GM19372 (cell line): ENCODE measurements around the gene GAL3ST2.
"Not testable (repeated sequence)": the region's sequence is repeated elsewhere in the genome, so short reads cannot be mapped to it uniquely, and the experiment has no call there.

Experiments used
- ATAC-seq: cut with Tn5 transposase; IDR thresholded peaks from one replicate; pipeline ENCODE4 v1.9.1; 2021; ENCODE audit warnings: mild to moderate bottlenecking, low read depth, moderate library complexity; ENCODE audit not compliant: unreplicated experiment

GAL3ST2 gene

DNA sequence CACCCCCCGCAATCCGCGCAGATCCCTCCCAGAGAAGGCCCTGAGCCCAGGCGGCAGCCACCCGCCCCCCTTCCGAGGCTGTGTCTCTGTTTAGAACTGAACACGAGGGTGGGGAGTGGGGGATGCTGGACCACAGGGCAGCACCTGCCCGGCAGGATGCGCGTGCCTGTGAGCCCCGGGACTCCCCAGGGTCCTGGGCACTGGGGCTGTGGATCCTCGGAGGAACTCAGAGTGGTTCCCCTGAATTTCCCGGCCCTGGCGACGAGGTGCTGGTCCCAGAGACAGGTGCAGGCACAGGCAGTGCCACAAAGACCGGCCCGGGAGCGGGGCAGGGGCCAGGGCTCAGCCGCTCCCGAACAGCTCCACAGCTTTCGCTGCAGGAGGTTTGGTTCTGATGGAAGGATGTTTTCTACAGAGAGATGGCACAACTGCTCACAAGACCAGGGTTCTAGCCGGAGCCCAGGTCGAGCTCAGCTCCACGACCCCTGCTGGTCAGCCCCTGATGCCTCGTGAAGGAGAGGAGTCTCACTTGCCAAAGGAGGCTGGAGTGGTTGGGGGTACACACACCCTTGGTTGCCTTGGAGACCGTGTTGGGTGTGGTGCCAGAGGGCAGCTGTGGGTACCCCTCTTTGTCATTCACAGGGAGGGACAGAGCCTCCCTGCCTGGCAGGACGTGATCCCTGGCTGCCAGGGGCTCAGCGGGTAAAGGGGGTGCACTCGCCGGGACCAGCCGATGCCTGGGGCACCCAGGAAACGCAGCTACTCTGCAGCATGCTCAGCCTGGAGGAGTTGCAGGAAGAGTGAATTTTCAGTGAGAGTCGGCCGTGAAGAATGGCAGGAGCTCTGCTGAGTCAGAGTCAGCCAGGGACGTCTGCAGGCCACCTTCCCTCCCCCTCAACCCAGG, 28.0 kb downstream of the GAL3ST2 start:
- ATAC-seq: no peak

DNA sequence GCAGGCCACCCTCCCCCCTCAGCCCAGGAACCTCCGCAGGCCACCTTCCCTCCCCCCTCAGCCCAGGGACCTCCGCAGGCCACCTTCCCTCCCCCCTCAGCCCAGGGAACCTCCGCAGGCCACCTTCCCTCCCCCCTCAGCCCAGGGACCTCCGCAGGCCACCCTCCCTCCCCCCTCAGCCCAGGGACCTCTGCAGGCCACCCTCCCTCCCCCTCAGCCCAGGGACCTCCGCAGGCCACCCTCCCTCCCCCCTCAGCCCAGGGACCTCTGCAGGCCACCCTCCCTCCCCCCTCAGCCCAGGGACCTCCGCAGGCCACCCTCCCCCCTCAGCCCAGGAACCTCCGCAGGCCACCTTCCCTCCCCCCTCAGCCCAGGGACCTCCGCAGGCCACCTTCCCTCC, 29.6 kb downstream of the GAL3ST2 start:
- ATAC-seq: not testable (repeated sequence)

DNA sequence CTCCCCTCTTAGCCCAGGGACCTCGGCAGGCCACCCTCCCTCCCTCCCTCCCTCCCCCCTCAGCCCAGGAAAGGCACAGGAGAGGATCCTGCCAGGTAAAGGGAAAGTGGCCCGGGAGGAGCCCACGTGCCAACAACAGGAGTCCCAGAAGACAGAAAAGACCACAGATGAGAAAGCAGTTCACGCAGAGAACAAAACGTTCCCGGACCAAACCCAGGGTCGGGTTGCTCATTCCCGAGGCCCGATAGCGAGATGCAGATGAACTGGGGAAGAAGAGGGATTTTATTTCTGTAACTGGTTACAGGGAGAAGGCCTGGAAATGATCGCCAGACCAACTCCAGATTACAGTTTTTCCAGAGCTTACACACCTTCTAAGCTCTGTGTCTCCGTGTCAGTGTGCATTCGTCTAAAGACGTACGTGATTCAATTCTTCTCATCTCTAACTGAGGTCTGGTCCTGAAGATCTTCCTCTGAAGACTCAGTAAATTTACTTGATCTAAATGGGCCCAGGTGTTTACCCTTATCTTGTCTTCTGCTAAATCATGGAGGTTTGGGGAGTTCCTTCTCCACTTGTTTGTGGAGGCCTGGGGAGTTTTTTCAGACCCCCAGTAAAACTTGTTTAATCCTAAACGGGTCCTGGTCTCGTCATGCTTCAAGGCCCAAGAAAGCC, 31.6 kb downstream of the GAL3ST2 start:
- no peak for ATAC-seq

DNA sequence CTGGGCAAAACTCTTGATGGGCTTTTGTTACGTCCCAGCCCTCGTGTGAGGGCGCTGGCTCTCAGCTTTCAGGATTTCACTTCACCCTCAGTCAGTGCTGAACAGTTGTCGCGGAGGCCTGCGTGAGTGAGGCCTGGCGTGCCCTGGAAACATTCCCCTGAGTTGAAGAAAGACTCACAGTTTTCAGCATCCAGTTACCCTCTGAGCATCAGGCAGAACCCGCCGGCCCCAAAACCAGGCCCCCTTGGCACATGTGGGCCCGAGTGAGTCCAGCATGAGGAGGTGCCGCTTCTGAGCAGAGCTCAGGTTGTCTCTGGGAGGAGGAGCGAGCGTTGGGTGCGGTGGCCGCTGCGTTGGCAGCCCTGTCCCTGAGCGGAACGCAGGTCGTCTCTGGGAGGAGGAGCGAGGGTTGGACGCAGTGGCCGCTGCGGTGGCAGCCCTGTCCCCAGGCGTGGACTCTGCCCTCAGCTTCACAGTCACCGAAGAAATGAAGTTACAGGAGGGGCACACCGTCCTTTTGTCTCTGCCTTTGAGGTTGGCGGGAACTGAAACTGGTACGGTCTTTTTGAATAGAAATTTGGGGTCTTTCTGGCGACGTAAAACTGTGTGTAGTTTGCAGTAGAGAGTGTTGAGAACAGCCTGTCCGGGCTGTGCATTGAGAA, 32.2 kb downstream of the GAL3ST2 start, which contains the start of gene NEU4:
TSS of gene NEU4 (plus strand) at position 473 of the 662 bp plus-strand sequence. CDS start 5,292 bp downstream, outside the sequence.
- ATAC-seq: no peak

DNA sequence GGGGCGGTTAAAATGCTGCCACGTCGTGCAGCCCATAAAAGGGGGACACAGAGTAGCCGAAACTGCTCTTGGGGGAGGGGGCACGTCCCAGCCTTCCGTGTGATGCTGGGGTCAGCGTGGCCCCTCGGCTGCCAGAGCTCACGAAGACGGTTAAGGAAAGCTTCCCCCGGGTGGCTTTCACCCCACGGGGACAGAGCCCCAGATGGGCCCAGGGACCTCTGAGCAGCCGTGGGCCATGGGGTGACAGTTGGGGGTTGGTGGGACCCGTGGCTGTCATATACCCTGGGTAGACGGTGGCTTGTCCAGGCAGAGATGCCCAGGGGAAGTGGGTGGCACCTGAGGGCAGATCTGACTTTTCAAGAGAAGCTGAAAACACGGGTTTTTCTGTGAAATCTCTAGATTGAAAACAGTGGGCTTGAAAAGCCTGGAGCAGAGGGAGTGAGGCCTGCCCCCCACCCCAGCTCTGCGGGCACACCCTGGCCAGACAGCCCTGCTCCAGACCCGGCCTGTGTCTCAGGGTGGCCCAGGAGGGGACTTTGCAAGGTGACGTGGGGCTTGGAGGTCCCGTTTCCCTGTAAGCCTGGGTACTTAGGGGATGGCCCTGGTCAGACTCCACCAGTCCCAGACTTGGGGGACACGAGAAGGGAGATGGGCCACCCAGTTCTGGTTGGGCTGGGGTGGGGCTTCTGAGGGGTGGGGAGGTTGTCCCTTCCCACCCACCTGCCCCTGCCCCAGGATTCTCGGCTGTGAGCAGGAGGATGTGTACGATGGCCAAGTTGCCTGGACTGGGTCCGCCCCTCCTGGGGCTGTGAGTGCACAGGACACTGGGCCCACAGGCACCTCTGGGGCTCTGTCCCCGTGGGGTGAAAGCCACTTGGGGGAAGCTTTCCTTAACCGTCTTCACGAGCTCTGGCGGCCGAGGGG, 33.0 kb downstream of the GAL3ST2 start:
- no peak for ATAC-seq

DNA sequence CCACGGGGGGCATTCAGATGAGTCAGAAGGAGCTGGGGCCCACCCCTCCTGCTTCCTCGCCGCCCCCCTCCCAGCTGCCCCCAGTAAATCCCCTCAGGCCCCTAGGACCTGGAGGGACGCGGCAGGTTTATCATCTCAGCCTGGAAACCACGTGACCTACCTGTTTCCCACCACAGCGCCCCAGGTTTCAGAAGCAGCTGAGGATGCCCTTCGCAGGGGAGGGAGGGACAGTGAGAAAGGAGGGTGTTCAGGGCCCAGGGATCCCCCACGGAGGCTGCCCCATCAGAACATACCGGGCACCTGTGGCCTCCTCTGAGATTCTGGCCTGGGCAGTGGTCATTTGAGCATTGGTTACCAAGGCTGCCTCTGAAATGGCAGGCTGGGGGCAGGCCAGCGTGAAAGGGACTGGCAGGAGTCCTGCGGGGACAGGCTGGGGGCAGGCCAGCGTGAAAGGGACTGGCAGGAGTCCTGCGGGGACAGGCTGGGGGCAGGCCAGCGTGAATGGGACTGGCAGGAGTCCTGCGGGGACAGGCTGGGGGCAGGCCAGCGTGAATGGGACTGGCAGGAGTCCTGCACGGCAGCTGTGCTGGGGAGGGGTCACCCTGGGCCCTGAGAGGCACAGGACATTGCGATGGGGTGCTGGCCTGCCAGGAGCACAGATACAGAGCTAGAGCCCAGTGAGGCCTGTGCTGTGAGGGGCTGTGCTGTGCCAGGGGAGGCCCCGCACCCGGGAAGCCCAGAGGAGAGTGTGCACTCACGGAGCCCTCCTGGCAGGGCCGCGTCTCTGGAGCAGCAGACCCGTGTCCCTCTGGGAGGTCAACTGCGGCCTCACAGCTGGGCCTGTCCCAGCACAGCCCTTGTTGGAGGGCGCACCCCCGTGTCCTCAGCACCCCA, 33.9 kb downstream of the GAL3ST2 start:
- no peak for ATAC-seq

DNA sequence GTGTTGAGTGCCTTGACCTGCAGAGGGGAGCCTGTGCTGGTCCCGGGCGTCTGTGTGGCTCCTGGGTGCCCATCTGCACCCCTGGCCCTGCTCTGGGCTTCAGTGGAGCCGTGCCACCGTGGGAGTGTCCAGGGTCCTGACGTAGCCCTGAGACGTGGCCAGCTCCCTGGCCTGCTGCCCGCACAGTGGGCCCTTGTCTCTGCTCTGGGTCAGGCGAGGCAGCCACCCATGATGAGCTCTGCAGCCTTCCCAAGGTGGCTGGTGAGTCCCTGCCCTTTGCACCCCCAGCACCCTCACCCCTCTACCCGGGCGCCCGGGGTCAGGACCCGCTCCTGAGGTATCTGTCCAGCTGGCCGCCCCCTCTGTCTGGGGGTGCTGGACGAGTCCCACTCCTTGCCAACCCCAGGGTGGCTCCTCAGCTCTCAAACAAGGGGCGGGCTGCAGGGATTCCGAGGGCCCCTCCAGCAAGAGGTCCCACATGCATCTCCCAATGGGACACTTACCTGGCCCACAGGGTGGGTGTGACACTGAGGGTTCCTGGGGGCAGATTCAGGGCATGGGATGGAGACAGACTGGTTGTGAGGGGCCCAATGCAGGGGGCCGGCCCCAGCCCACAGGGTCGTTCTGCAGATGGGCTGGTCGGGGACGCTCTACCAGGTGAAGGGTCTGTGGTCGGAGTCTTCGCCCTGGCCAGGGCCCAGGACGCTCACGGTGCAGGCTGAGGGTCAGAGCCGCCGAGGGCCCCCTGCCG, 34.8 kb downstream of the GAL3ST2 start:
- no peak for ATAC-seq

DNA sequence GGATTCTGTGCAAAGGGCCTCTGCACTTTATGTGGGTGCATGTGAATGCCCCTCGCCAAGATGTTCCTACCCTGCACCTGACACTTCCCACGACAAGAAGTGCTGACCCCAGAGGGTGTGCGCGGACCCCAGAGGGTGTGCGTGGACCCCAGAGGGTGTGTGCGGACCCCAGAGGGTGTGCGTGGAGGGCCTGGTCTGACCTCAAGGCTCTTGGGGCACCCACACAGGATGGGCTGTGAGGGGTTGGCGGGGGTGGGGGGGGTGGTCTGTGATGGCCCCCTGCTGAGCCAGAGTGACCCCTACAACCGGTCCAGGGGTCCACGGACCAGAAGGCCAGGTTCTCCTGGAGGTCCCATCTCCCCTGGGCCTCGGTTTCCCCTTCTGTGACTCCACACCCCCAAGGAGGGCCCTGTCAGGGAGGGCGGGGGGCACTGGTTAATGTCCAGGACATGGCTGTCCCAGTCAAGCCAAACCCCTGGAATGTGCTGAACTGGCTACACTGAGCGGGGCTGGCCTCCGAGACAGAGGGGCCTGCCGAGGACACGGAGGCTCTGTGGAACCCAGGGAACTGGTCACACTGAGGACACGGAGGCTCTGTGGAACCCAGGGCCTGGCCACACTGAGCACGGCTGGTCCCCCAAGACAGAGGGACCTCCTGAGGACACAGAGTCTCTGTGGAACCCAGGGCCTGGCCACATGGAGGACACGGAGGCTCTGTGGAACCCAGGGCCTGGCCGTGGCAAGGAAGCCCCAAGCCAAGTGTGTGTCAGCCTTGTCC, 35.5 kb downstream of the GAL3ST2 start:
- ATAC-seq: no peak

DNA sequence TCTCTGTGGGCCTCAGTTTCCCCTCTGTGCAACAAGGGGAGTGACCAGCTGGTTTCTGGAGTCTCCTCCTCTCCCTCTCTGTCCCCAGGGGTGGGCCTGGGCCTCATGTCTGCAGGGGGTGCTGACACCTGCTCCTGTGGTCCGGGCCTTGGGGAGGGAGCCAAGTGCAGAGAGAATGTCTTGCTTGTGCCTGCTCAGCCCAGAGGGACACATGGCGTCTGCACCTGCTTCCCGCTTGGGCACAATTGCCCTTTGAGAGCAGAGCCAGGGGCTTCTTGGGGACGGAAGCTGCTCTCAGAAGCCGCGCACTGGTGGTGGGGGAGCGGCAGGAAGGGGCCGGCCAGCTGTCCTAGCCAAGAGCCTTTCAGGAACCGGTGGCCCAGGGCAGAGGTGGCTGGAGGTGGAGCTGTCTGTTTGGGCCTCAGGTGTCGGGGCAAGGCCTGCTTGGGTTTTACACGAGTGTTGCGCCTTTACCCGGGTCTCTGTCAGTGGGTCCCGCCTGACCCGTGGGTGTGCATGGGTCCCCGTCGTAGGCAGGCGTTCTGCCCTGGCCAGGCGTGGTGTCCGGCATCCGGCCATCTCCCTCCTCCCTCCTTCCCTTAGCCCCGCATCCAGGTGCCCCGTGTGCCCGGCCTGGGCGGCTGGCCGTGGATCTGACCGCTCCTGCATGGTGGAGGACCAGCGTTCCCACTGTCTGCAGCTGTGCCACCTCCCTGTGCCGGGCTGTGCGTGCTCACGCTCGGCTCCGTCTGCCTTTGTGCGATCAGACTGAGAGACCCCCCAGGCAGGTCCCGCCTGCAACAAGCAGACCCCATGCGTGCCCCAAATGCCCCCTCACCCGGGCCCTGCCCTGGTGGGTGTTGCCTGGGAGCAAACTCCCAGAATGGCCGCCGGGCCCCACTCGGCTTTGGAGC, 36.4 kb downstream of the GAL3ST2 start:
- no peak for ATAC-seq

DNA sequence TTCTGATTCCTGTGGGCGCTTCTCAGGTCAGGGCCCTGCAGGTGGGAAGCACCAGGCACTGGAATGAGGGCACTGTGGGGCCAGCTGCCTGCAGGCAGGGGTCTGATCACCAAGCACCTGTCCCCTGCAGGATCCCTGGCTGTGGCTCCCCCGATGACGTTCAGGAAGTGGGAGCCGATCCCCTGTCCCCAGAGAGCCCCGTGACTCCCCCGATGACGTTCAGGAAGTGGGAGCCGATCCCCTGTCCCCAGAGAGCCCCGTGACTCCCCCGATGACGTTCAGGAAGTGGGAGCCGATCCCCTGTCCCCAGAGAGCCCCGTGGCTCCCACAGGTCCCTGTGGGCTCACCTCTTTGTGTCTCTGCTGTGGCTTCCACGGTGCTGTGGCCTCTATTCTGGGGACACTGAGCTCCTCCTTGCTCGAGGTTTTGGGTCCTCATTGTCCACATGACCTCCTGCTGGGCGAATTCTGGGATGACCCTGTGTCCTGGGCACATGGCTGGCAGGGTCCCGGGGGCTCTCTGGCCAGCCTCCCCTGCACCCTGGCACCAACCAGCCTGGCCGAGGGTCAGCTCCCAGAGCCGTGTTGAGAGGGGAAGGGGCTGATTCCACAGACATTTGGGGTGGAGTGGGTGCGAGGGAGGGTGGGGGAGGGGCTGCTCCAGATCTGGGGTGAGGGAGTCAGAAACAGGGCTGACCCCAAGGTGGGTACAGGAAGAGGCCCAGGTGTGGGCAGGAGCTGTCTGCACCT, 37.2 kb downstream of the GAL3ST2 start:
- ATAC-seq: no peak

DNA sequence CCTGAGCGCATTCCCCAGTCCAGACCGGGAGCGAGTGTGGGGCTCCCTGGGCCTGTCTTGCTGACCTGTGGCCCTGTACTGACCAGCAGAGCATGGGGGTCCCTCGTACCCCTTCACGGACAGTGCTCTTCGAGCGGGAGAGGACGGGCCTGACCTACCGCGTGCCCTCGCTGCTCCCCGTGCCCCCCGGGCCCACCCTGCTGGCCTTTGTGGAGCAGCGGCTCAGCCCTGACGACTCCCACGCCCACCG, 37.7 kb downstream of the GAL3ST2 start:
- ATAC-seq: no peak

DNA sequence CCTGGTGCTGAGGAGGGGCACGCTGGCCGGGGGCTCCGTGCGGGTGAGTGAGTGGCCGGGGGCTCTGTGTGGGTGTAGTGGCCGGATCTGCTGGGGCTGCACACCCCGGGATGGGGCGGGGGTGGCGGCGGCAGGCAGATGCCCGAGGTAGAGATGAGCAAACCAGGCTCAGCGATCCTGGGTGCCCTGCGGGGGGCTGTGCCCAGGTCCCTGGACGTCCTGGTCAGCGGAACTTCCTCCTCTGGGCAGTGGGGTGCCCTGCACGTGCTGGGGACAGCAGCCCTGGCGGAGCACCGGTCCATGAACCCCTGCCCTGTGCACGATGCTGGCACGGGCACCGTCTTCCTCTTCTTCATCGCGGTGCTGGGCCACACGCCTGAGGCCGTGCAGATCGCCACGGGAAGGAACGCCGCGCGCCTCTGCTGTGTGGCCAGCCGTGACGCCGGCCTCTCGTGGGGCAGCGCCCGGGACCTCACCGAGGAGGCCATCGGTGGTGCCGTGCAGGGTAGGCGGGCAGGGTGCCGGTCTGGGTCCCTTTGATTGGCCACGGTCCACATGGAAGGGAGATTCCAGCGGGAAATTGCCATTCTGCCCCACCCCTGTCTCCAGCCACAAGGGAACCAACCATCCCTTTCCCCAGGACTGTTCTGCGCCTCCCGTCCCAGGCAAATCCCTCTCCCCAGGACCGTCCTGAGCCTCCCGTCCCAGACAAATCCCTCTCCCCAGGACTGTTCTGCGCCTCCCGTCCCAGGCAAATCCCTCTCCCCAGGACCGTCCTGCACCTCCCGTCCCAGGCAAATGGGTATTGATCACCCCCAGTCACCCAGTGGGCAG, 38.2 kb downstream of the GAL3ST2 start:
- ATAC-seq: no peak

DNA sequence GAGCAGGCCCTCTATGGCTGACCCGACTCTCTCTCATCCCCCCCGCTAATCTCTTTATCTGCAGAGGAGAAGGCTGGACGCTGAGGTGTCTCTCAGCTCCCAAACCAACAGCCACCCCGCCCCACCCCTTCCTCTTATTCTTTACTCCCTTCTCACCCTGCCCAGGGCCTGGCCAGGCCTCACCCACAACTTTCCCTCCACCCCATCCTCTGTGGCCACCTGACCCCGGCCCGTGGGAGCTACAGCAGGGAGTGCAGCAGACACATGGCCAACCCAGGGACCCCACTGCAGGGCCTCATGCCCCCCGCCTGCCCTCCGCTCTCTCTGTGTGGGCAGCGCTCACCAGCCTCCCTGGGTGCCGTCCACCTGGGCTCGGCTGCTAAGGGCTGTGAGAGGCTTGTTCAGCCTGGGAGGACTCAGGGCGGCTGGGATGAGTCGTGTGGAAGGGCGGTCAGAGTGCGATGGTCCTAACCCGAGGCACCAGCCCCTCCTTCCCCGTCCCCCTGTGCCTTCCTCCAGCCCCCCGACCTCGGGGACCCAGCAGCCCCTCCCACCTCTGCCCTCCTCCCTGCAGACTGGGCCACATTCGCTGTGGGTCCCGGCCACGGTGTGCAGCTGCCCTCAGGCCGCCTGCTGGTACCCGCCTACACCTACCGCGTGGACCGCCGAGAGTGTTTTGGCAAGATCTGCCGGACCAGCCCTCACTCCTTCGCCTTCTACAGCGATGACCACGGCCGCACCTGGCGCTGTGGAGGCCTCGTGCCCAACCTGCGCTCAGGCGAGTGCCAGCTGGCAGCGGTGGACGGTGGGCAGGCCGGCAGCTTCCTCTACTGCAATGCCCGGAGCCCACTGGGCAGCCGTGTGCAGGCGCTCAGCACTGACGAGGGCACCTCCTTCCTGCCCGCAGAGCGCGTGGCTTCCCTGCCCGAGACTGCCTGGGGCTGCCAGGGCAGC, 39.1 kb downstream of the GAL3ST2 start:
- ATAC-seq: no peak

DNA sequence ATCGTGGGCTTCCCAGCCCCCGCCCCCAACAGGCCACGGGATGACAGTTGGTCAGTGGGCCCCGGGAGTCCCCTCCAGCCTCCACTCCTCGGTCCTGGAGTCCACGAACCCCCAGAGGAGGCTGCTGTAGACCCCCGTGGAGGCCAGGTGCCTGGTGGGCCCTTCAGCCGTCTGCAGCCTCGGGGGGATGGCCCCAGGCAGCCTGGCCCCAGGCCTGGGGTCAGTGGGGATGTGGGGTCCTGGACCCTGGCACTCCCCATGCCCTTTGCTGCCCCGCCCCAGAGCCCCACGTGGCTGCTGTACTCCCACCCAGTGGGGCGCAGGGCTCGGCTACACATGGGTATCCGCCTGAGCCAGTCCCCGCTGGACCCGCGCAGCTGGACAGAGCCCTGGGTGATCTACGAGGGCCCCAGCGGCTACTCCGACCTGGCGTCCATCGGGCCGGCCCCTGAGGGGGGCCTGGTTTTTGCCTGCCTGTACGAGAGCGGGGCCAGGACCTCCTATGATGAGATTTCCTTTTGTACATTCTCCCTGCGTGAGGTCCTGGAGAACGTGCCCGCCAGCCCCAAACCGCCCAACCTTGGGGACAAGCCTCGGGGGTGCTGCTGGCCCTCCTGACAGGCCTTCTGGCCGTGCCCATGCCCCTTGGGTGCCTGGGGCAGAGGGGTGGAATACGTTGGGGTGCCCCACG, 40.0 kb downstream of the GAL3ST2 start:
- ATAC-seq: no peak
